ENCODE measurements around the gene ETV3. TPM values are rescaled to one million over a fixed set of nuclear protein-coding genes. Genes with fewer than 3 reads are reported as not detected.

The ETV3 gene
- total and polyA plus RNA-seq, 2 of the 4 experiments (the other 2 are of a cell fraction), result 6.4 to 14.7 TPM

DNA sequence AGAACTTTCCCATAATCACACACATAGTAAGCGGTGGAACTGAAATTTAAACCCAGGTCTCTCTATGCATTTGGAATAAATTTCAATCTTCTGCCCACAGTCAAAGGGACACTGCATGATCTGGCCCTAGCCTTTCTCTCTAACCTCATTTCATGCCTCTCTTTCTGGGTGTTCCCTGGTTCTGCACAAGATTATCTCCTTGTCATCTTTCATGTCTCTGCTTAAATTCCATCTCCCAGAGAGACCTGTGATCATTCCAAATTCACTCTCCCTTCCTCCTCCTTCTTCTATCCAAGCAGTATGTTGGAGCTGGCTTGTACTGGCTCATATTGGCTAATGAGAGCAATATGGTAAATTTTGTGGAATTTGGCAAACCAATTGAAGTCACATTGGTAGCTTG is 60.8 kb downstream of the ETV3 start:
- H3K9me3 ChIP-seq (ENCODE audit: control insufficient read depth, insufficient read depth, low read length), result no peaks in the 10 kb centered on the region
- H3K23ac ChIP-seq (ENCODE audit: low read depth, low read length), result no peak overlapping the region
- no peaks in the 10 kb centered on the region for H3K36me3 ChIP-seq (ENCODE audit: control insufficient read depth, insufficient read depth, low read length)
- no peaks in the 10 kb centered on the region for H3K9me1 ChIP-seq (ENCODE audit: insufficient read depth, low read length)
- H3K4ac ChIP-seq (ENCODE audit: low read depth, low read length), result no peak overlapping the region
- H2BK5ac ChIP-seq (ENCODE audit: low read depth, low read length, poor library complexity, severe bottlenecking), result no peak overlapping the region
- H3K4me1 ChIP-seq (ENCODE audit: control insufficient read depth, insufficient read depth, low read length), result no peaks in the 10 kb centered on the region
- no peak overlapping the region for H4K5ac ChIP-seq (ENCODE audit: low read depth, low read length)
- no peak overlapping the region for H3K4me3 ChIP-seq (ENCODE audit: insufficient read depth, low read depth, low read length)
- ChIA-PET POLR2A (ENCODE audit: unreplicated experiment) (no interaction called here), CTCF (no interaction called here)
- H4K20me1 ChIP-seq (ENCODE audit: insufficient read depth, low read length), result no peaks in the 10 kb centered on the region
- H2BK120ac ChIP-seq (ENCODE audit: low read depth, low read length), result no peak overlapping the region
- no peak overlapping the region for H2AFZ ChIP-seq (replicated peaks; ENCODE audit: low read length, poor library complexity)
- no peak overlapping the region for H2AK5ac ChIP-seq (ENCODE audit: low read depth, low read length)
- H3K9ac ChIP-seq (ENCODE audit: low read depth, low read length), result no peak overlapping the region
- 83% methylated on average over 1 of the region's 1 CpG; no CpG with 5 or more reads in 1 of the 2 experiments for WGBS, 2 experiments (ENCODE audit: extremely low coverage in 2 of 2, insufficient read length in 1 of 2)
- H4K91ac ChIP-seq (ENCODE audit: insufficient read depth, low read depth, low read length), result no peak overlapping the region
- H3K4me2 ChIP-seq (ENCODE audit: low read depth, low read length), result no peak overlapping the region
- dilution Hi-C loops (cut with HindIII; ENCODE audit: low sequenced_read_pairs, unreplicated experiment), result no loop called here
- no TSS peak for BruUV-seq (replicated peaks)
- in situ Hi-C loops (cut with MboI; ENCODE audit: low sequenced_read_pairs), result no loop called here
- no peak overlapping the region for H3K18ac ChIP-seq (ENCODE audit: low read depth, low read length)
- no peak overlapping the region for H2BK15ac ChIP-seq (ENCODE audit: low read depth, low read length)
- peaks cover 12% of the 10 kb centered on the region for H3K27me3 ChIP-seq (ENCODE audit: control insufficient read depth, insufficient read depth, low read length)
- H4K8ac ChIP-seq (ENCODE audit: low read depth in 2 of 2, low read length in 2 of 2), result no peak overlapping the region
- no peak overlapping the region for H3K27ac ChIP-seq (ENCODE audit: insufficient read depth, low read length)
- H3K79me1 ChIP-seq (ENCODE audit: low read depth in 1 of 2, low read length in 2 of 2), result no peaks in the 10 kb centered on the region
- H3K56ac ChIP-seq (ENCODE audit: extremely low read depth, insufficient read depth, low read length), result no peak overlapping the region
- H2BK20ac ChIP-seq (ENCODE audit: low read depth, low read length), result no peak overlapping the region
- TF ChIP-seq RFX5 (IDR thresholded peaks at IDR 0.05; ENCODE audit: low read depth, low read length) (no peak), NFE2L2 (IDR thresholded peaks at IDR 0.05; ENCODE audit: low read depth, low read length) (no peak), BHLHE40 (IDR thresholded peaks at IDR 0.05; ENCODE audit: low read depth, low read length) (no peak), RCOR1 (IDR thresholded peaks at IDR 0.05; ENCODE audit: insufficient replicate concordance, low read length) (no peak), USF2 (IDR thresholded peaks at IDR 0.05; ENCODE audit: low read depth, low read length) (no peak), RAD21 (IDR thresholded peaks at IDR 0.05; ENCODE audit: low read length) (no peak), POLR2A (IDR thresholded peaks at IDR 0.05; ENCODE audit: low read depth, low read length) (no peak), FOS (IDR thresholded peaks at IDR 0.05; ENCODE audit: low read depth, low read length) (no peak), CEBPB (IDR thresholded peaks at IDR 0.05; ENCODE audit: low read depth, low read length) (no peak), ELK1 (IDR thresholded peaks at IDR 0.05; ENCODE audit: borderline replicate concordance, low read depth, low read length) (no peak), MAFK (IDR thresholded peaks at IDR 0.05; ENCODE audit: low read depth, low read length) (no peak), MAZ (IDR thresholded peaks at IDR 0.05; ENCODE audit: borderline replicate concordance, low read depth, low read length) (no peak), CHD1 (IDR thresholded peaks at IDR 0.05; ENCODE audit: low read depth, low read length) (no peak), MXI1 (IDR thresholded peaks at IDR 0.05; ENCODE audit: borderline replicate concordance, low read depth, low read length) (no peak), SMC3 (IDR thresholded peaks at IDR 0.05; ENCODE audit: low read depth, low read length) (no peak)
- TF ChIP-seq, protein P1, sequence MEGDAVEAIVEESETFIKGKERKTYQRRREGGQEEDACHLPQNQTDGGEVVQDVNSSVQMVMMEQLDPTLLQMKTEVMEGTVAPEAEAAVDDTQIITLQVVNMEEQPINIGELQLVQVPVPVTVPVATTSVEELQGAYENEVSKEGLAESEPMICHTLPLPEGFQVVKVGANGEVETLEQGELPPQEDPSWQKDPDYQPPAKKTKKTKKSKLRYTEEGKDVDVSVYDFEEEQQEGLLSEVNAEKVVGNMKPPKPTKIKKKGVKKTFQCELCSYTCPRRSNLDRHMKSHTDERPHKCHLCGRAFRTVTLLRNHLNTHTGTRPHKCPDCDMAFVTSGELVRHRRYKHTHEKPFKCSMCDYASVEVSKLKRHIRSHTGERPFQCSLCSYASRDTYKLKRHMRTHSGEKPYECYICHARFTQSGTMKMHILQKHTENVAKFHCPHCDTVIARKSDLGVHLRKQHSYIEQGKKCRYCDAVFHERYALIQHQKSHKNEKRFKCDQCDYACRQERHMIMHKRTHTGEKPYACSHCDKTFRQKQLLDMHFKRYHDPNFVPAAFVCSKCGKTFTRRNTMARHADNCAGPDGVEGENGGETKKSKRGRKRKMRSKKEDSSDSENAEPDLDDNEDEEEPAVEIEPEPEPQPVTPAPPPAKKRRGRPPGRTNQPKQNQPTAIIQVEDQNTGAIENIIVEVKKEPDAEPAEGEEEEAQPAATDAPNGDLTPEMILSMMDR (conservative IDR thresholded peaks at IDR 0.05; ENCODE audit: low read depth, low read length), result no peak
- H2AK9ac ChIP-seq (replicated peaks; ENCODE audit: low read depth, low read length, poor library complexity), result no peak overlapping the region
- H3K14ac ChIP-seq (replicated peaks; ENCODE audit: low read depth, low read length), result no peak overlapping the region
- intact Hi-C loops (cut with micrococcal nuclease), result no loop called here
- ATAC-seq (ENCODE audit: low read depth) (no peak), DNase-seq (no peak)
